Limb (tissue), 2 donors: ENCODE data around the gene CIITA.

Source experiments
- DNase-seq, 2 donors: peaks; one replicate each; pipeline ENCODE4 v3.0.0-alpha.2; 2016; ENCODE audit errors: extremely low spot score in 2 of 2

CIITA gene

GRCh38 chr16:10979717-10980601, 103.0 kb downstream of the CIITA start:
- DNase-seq, result peak; percentile 58 to 72

DNA sequence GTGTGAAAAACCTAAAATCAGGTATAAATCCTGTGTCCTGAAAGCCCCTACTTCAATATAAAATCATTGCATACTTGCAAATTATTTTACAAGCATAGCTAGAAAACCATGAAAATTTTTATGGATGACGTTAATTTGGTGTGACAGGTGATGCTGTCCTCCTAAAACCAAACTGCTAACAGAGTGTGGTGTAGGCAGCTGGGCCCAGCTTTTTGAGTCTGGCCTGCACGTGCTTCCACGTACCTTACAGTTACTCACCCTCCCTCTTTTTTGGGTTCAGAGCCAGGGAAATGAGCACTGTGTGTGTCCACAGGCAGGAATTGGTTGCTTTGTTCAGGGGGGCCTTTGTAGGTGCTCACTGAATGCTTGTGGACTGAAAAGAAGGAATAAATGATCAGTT, 103.8 kb downstream of the CIITA start:
- DNase-seq, result peak in 1 of 2 donors; percentile 34

GRCh38 chr16:10981697-10982216, 104.8 kb downstream of the CIITA start:
- no peak for DNase-seq

DNA sequence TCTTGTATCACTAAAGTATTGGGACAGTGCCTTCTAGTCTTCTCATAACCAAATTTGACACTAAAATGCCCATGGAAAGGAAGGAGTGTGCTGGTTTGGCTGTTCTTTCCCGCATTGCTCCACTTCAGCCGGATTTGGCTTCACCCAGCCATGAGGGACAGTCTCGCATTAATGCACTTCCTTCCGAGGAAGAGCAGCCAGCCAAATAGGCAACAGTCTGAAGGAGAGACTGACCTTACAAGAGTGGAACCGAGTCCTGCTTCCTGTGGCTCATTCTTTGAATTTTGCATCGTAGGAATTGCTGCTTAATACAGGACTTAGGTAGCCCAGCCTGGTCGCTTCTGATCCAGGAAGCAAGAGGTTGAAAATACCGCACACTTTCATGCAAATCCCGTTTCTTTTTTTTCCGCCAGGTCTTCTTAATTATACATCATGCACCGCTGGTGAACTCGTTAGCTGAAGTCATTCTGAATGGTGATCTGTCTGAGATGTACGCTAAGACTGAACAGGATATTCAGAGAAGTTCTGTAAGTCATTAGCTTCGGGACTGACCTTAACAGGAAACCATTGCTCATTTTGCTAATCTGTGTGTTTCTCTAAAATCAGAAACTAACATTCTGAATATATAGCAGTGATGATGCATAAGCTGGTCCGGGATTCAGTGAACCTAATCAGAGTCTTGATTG, 105.6 kb downstream of the CIITA start:
- no peak for DNase-seq

DNA sequence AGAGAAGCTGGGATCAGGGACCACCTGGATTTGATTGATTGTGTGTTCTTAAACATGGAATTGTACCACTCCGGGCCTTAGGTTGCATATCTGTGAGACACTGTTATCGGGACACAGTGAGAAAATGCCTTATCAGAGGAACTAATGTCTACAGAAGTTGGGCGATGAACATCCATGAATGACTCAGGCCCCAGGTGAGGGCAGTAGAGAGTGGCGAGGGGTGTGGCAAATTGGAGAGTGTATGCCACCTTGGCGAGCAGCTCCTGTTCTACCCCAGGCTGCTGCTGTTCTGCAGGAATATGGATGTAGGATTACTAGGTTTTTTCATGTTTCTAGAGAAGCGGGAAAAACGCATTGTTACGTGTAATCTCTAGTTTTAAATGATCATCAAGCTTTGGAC, 106.2 kb downstream of the CIITA start:
- no peak for DNase-seq

DNA sequence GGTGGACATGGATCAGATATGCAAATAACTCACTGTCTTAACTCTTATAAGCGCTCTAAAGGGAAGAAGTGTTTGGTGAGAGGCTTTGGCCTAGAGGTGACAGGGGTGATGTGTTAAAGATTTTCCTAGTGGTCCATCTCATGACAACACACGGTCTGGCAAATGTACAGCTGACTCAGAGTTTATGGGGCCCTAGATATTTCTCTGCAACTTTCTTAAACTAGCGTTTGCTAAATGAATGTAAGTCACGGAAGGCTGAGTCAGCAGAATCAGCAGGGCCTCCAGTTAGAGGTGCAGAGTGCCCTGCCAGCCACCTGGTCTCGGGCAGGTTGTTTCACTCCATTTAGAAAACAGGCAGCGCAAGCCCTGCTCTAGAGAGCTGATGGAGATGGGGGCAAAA, 107.5 kb downstream of the CIITA start:
- DNase-seq, result no peak
